Stomach smooth muscle (tissue), 2 donors: Measurements from ENCODE around the gene ARFGAP2.

Source experiments
- H3K27ac ChIP-seq: one replicate; pipeline ENCODE4 v1.7.0; 2013; ENCODE audit warnings: mild to moderate bottlenecking, low read length, inconsistent platforms
- H3K27me3 ChIP-seq, 2 donors: one replicate each; pipeline ENCODE4 v1.7.0; 2013; ENCODE audit warnings: low read length in 2 of 2; ENCODE audit not compliant: insufficient read depth in 2 of 2, control insufficient read depth in 1 of 2
- H3K36me3 ChIP-seq, 2 donors: one replicate each; pipeline ENCODE4 v1.7.0; 2013; ENCODE audit warnings: low read length in 2 of 2; ENCODE audit not compliant: control insufficient read depth in 2 of 2, insufficient read depth in 2 of 2
- H3K4me1 ChIP-seq: one replicate; pipeline ENCODE4 v1.7.0; 2013; ENCODE audit warnings: low read length; ENCODE audit not compliant: control insufficient read depth, insufficient read depth
- H3K4me3 ChIP-seq, 2 donors: one replicate each; pipeline ENCODE4 v1.7.0; 2013; ENCODE audit warnings: low read length in 2 of 2
- H3K9ac ChIP-seq, 2 donors: one replicate each; pipeline ENCODE4 v1.7.0; 2013; ENCODE audit warnings: low read length in 2 of 2, mild to moderate bottlenecking in 1 of 2
- H3K9me3 ChIP-seq, 2 donors: one replicate each; pipeline ENCODE4 v1.7.0; 2013; ENCODE audit warnings: low read length in 2 of 2; ENCODE audit not compliant: control insufficient read depth in 2 of 2
- donor health status: healthy.
- donor health status: Pancreatic carcinoma.

Gene ARFGAP2

DNA sequence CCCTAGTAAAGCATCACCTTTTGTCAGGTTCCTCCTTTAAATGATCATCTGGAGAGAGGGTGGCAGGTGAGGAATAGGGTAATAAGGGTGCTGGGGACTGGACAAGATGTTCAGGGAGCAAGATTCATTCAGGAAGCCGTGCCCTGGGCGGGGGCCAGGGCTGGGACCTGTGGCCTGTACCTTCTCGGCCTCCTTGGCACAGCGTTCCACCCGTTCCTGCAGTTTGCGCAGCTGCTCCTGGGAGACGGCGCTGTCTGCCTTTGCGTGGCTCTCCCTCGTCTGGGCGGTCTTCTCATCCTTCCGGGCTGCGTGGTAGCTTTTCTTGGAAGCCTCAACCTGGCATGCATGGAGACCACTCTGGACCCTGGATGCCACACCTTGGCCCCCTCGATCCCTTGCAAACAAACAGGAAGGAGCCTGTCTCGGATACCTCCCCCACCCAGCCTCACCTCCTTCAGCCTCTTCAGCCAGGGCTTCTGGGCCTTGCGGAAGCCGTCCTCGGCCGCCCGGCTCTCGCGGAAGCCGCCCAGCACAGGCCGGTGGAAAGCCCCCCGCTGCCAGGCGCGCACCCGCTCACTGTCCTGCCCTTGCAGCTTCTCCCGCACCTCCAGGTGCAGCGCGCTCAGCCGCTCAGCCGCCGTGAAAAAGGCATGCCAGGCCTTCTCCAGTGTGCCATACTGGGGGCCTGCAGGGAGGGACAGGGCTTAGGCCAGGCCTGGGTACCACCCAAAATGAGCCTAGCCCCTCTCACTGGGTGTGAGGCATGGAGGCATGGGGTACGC lies 3.5 kb upstream of the ARFGAP2 start:
- Histone ChIP-seq H3K4me3 (no peak overlapping the region), H3K36me3 (peaks cover 16 to 25% of the 10 kb centered on the region in 2 donors), H3K27me3 (no peaks in the 10 kb centered on the region), H3K9ac (no peak overlapping the region), H3K9me3 (no peaks in the 10 kb centered on the region), H3K27ac (no peak overlapping the region), H3K4me1 (peaks cover 63% of the 10 kb centered on the region)

DNA sequence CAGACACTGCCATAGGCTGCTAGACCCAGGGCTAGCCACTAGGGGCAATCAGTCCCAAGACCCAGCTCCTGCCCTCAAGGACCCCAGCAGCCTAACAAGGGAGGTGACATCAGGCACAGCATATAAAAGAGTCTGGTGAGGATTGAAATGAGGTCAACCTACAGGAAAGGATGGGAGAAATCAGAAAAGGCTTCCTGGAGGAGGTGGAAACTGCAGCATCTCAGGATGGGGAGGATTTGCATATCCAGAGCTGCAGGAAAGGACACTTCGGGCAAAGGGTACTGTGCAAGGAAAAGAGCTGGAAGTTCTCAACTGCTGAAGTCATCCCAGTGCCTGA lies 2.9 kb upstream of the ARFGAP2 start:
- peaks cover 16 to 31% of the 10 kb centered on the region in 2 donors for H3K36me3 ChIP-seq
- H3K27me3 ChIP-seq: no peaks in the 10 kb centered on the region
- H3K4me1 ChIP-seq: peaks cover 61% of the 10 kb centered on the region
- H3K27ac ChIP-seq: peak overlapping the region; percentile 37
- no peaks in the 10 kb centered on the region for H3K9me3 ChIP-seq
- no peak overlapping the region for H3K4me3 ChIP-seq
- H3K9ac ChIP-seq: no peak overlapping the region

DNA sequence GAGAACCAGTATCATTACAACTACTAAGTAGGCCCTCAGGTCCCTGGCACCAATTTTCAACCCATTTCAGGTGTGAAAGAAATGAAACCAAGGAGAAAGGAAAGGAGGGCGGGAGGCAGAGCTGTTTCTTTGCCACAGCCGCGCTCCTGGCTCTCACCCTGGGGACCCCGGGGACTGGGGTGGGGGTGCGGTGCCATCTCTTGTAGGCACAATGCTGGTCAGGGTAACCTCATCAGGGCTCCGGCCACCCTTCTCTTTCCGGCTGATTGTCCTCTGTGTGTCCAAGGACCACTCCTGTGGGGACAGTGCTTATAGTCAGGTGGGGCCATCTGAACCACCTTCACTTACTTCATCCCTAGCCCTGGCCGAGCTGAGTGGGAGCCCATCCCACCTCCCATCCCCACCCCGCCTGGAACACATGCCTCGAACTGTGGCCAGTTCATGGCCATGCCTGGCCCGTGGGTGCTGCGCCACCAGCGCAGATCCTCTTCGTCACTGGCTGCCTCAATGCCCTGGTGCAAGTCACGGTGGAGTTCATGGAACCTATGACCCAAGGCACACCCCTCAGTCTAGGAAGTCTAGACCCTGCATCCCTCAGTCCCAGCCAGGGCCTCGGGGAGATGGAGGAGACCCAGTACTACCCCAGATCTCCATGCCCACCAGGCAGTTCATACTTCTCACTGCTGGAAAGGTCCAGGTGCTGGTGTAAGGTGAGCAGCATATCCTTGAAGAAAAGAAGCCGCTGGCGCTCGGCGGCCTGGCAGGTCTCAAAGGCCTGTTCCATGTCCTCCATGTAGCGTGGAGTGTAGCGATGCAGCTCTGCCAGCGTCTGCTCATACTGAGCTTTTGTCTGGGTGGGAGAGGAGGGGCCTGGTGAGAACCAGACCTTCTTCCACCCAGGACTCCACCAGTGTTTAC lies 2.3 kb upstream of the ARFGAP2 start:
- Histone ChIP-seq H3K36me3 (peaks cover 16 to 32% of the 10 kb centered on the region in 2 donors), H3K9ac (no peak overlapping the region), H3K27me3 (no peaks in the 10 kb centered on the region), H3K4me3 (no peak overlapping the region), H3K27ac (peak overlapping the region; percentile 95), H3K4me1 (peaks cover 57% of the 10 kb centered on the region), H3K9me3 (no peaks in the 10 kb centered on the region)

DNA sequence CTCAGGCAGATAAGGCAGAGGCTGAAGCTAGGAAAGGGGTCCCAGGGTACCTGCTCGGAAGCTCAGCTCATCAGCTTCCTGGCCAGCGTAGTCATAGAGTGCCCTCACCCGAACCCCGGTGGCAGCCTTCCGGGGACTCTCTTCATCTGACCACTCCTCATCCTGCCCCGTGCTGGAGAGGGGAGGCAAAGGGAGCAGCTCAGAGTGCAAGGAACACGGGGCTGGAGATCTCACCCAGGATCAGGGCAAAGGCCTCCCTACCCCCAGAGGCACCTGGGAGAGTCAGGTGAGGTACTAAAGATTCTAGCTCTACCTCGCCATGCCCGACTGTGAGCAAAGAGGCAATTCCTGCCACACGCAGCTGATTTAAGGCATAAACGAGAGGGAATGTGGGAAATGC lies 1.6 kb upstream of the ARFGAP2 start:
- Histone ChIP-seq H3K4me3 (peak overlapping the region in 1 of 2 donors; percentile 20), H3K27ac (peak overlapping the region; percentile 95), H3K4me1 (peaks cover 56% of the 10 kb centered on the region), H3K27me3 (no peaks in the 10 kb centered on the region), H3K9me3 (no peaks in the 10 kb centered on the region), H3K9ac (no peak overlapping the region), H3K36me3 (peaks cover 21 to 39% of the 10 kb centered on the region in 2 donors)

DNA sequence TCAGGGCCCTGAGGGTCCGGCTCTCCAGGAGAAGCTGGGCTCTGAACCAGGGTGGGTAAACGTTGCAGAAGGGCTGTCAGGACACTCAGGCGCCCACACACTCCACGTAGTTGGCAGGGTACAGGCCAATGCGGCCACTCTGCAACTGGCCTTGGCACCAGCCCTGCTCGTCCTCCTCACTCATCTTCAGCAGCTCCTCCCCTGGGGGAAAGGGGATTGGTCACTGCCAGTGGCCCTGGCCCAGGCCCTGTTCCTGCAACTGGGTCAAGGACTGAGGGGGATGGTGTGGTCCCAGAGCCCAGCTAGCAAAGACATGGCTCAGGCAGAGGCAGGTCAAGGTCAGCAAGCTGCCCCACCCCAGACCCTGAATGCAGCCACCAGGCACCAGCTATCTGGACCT lies 1.2 kb upstream of the ARFGAP2 start:
- Histone ChIP-seq H3K9ac (peak overlapping the region; percentile 77 to 83), H3K36me3 (peaks cover 25 to 44% of the 10 kb centered on the region in 2 donors), H3K27ac (peak overlapping the region; percentile 95), H3K4me1 (peaks cover 56% of the 10 kb centered on the region), H3K9me3 (no peaks in the 10 kb centered on the region), H3K4me3 (peak overlapping the region; percentile 20 to 99), H3K27me3 (no peaks in the 10 kb centered on the region)

DNA sequence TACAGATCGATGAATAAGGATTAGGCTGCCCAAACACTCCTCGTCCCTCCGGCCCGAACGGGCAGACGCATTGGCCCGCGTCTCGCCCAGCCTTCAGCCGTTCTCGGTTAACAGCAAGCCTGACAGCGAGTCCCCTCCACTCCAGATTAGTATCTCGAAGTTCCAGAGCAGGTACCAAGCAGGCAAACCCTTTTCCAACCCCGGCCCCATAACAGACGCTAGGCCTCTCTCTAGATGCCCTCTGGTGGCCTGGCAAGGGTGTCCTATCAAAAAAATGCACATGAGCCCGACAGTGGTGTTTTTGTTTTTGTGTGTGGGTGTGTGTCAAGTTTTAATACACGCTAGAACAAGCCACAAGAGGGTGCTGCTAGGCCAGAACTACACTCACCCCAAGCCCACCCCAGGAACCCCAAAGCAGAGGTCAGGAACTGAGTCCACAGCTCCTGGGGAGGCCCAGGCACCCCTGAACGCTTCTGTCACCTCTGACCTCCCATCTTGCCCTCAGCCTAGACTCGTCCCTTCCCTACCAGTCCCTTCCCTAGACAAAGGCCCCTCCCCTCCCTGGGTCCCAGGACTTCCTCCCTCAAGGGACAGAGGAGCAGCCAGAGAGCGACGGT lies 658 bp upstream of the ARFGAP2 start:
- H3K4me3 ChIP-seq: peak overlapping the region; percentile 65 to 99
- peaks cover 25 to 46% of the 10 kb centered on the region in 2 donors for H3K36me3 ChIP-seq
- H3K9me3 ChIP-seq: no peaks in the 10 kb centered on the region

DNA sequence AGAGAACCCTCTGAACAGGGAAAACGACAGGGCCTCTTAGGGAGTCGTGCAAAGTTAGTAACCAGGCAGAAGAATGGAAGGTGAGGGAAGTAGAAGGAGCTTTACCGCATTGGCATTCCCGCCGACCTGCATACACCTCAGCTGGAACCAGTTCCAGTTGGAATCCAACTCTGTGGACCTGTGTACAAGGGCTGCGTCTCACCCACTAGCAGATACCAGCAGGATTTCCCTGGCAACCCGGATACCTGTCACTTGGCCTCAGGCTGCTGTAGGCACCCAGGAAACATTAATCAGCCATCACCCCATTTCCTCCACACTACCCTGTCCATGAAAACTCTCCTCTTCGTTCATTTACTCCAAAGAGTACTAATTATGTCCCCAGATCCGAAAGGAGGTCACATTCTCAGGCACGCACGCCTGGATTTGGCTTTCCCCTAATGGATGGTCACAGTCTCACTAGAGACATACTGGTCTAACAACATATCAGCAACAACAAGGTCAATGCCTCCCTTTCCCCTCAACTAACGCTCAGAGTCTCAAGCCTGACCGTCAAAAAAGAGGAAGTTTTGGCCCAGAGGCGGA lies 842 bp downstream of the ARFGAP2 start:
- H3K9me3 ChIP-seq: no peaks in the 10 kb centered on the region
- H3K4me1 ChIP-seq: peaks cover 68% of the 10 kb centered on the region
- peaks cover 36 to 57% of the 10 kb centered on the region in 2 donors for H3K36me3 ChIP-seq
- H3K4me3 ChIP-seq: peak overlapping the region; percentile 90 to 99
- peak overlapping the region; percentile 96 to 99 for H3K9ac ChIP-seq
- H3K27me3 ChIP-seq: no peaks in the 10 kb centered on the region
- H3K27ac ChIP-seq: peak overlapping the region; percentile 95

More for the DNA sequence above, 658 bp upstream of the ARFGAP2 start:
- Histone ChIP-seq H3K4me1 (peaks cover 57% of the 10 kb centered on the region), H3K27ac (peak overlapping the region; percentile 95), H3K9ac (peak overlapping the region; percentile 77 to 83), H3K27me3 (no peaks in the 10 kb centered on the region)

DNA sequence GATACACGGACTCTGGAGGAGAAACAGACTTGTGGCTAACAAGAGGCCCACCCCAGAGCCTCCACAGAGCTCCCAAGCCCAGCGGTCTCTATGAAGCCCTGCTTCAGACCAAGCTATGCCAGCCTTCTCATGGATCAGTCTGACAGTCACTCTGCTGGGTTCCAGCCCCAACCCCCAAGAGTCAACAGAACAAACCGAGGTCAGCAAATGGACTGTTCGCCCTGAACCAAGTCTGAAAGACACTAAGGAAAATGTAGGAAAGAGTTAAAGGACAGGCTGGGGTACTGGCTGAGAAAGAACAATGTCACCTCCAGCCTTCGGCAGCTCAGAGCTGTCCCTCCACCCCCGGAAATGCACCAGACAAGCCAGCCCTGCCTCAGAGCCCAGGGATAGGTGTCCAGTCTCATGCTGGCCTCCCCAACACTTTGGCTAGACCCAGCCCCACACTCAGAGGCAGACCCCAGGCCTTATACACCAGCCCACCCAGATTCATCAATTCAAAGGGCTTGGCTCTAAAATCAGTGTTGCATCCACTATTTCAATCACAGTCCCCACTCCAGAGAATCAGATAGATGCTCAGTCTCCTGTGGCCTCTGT lies 3.8 kb downstream of the ARFGAP2 start:
- no peaks in the 10 kb centered on the region for H3K27me3 ChIP-seq
- H3K4me1 ChIP-seq: peaks cover 57% of the 10 kb centered on the region
- peaks cover 34 to 48% of the 10 kb centered on the region in 2 donors for H3K36me3 ChIP-seq
- no peak overlapping the region for H3K4me3 ChIP-seq
- no peak overlapping the region for H3K9ac ChIP-seq
- no peaks in the 10 kb centered on the region for H3K9me3 ChIP-seq
- peak overlapping the region; percentile 53 for H3K27ac ChIP-seq

DNA sequence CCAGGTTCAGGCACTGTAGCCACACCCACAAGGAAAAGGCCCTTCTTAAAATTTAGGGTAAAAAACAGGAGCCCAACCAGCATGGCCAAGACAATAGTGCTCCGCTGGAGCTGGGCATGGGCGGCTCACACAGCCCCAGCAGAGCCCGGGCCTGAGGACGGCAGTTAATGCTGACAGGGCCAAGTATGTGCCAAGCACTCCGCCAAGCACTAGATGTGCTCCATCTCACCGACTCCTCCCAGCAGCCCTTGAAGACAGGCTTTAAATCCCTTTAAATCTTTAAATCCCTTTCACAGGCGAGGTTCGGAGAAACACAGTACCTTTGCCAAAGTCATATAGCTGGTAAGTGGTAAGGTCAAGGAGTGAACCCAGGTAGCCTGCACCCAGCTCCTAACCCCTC lies 4.8 kb downstream of the ARFGAP2 start:
- H3K9me3 ChIP-seq: no peaks in the 10 kb centered on the region
- peaks cover 48% of the 10 kb centered on the region for H3K4me1 ChIP-seq
- peak overlapping the region in 1 of 2 donors; percentile 49 for H3K4me3 ChIP-seq
- H3K9ac ChIP-seq: peak overlapping the region; percentile 1 to 29
- peaks cover 44 to 58% of the 10 kb centered on the region in 2 donors for H3K36me3 ChIP-seq
- H3K27ac ChIP-seq: peak overlapping the region; percentile 53
- H3K27me3 ChIP-seq: no peaks in the 10 kb centered on the region
